Smooth muscle cell (in vitro differentiated cells): ENCODE results near the gene TTLL11. TPM values are rescaled to one million over a fixed set of nuclear protein-coding genes. Genes with fewer than 3 reads are reported as not detected.

Source experiments
- DNase-seq: peaks from one replicate; lab custom pipeline; 2025; ENCODE audit not compliant: unreplicated experiment; lab: John Stamatoyannopoulos, UW
- H2AFZ ChIP-seq: fragments of 200-600 bp; sonication (generic); 2 replicates; pipeline ENCODE4 v1.6.0; 2016; ENCODE audit warnings: antibody characterized with exemption, low read depth, mild to moderate bottlenecking
- H3F3A ChIP-seq: fragments of 200-600 bp; sonication (generic); 2 replicates; pipeline ENCODE4 v1.6.0; 2017; ENCODE audit warnings: antibody characterized with exemption, low read depth
- H3K27ac ChIP-seq: fragments of 200-600 bp; sonication (generic); 2 replicates; pipeline ENCODE4 v1.5.1; 2016; ENCODE audit warnings: low read depth, mild to moderate bottlenecking
- H3K27me3 ChIP-seq: fragments of 200-600 bp; sonication (generic); 2 replicates; pipeline ENCODE4 v1.6.1; 2016; ENCODE audit warnings: low read depth, mild to moderate bottlenecking
- H3K36me3 ChIP-seq: fragments of 200-600 bp; sonication (generic); 2 replicates; pipeline ENCODE4 v1.5.1; 2016; ENCODE audit warnings: low read depth
- H3K4me1 ChIP-seq: fragments of 200-600 bp; sonication (generic); 2 replicates; pipeline ENCODE4 v1.5.1; 2016; ENCODE audit warnings: low read depth
- H3K4me2 ChIP-seq: fragments of 200-600 bp; sonication (generic); 2 replicates; pipeline ENCODE4 v1.6.0; 2016; ENCODE audit warnings: mild to moderate bottlenecking
- H3K4me3 ChIP-seq: fragments of 200-600 bp; sonication (generic); 2 replicates; pipeline ENCODE4 v1.5.1; 2016; ENCODE audit warnings: mild to moderate bottlenecking
- H3K79me2 ChIP-seq: fragments of 200-600 bp; sonication (generic); 2 replicates; pipeline ENCODE4 v1.6.0; 2016; ENCODE audit warnings: low read depth, mild to moderate bottlenecking
- H3K9ac ChIP-seq: fragments of 200-600 bp; sonication (generic); 2 replicates; pipeline ENCODE4 v1.6.0; 2016; ENCODE audit warnings: low read depth
- H3K9me3 ChIP-seq: fragments of 200-600 bp; sonication (generic); replicated peaks from 2 replicates; pipeline ENCODE4 v1.5.1; 2016; ENCODE audit warnings: low read depth
- H4K20me1 ChIP-seq: fragments of 200-600 bp; sonication (generic); 2 replicates; pipeline ENCODE4 v1.6.0; 2016; ENCODE audit warnings: low read depth
- WGBS: methylation state at CpG from one replicate; pipeline ENCODE4 v1.1.7; 2016; ENCODE audit warnings: low lambda C conversion rate; 5-methylcytosine and 5-hydroxymethylcytosine counted together
- polyA plus RNA-seq: library from polyadenylated mRNA; unstranded; fragments of >200 nt; fragmentation: Nextera tagmentation; extraction: Ambion mirVana; gene quantifications from 2 replicates; pipeline ENCODE4 v1.2.1, GENCODE V29; 2016
- total RNA-seq: library from RNA; depleted of rRNA; stranded (reverse); fragments of >200 nt; gene quantifications from 2 replicates; pipeline ENCODE4 v1.2.3, GENCODE V29; 2014
- TF ChIP-seq, protein P1 (sequence below): fragments of 200-600 bp; sonication (generic); IDR thresholded peaks from 2 replicates; pipeline ENCODE4 v1.5.1; 2017; ENCODE audit warnings: borderline replicate concordance, mild to moderate bottlenecking, antibody characterized with exemption; ENCODE audit not compliant: insufficient read depth, poor library complexity, severe bottlenecking

TTLL11 gene
- total and polyA plus RNA-seq, 2 experiments from 2014 or later, result 2.6 to 3.7 TPM

DNA sequence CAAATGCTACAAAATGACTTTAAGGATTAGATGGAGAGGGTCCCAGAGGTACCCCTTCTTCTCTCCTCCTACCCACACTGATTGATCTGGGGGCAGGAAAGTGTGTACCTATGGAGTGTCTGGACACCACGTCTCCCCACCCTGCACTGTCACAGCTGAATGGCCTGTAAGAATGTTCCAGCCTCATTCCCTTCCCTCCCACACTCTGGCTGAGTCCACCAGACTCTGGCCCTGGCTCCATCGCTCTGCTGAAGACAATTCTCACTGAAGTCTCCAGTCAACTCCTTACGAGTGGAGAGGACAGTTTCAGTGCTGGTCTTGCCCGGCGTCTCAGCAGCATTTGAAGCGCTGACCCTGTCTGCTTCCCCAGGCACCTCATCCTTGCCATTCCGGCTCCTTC, 105.8 kb downstream of the TTLL11 start:
- TF ChIP-seq, protein P1, sequence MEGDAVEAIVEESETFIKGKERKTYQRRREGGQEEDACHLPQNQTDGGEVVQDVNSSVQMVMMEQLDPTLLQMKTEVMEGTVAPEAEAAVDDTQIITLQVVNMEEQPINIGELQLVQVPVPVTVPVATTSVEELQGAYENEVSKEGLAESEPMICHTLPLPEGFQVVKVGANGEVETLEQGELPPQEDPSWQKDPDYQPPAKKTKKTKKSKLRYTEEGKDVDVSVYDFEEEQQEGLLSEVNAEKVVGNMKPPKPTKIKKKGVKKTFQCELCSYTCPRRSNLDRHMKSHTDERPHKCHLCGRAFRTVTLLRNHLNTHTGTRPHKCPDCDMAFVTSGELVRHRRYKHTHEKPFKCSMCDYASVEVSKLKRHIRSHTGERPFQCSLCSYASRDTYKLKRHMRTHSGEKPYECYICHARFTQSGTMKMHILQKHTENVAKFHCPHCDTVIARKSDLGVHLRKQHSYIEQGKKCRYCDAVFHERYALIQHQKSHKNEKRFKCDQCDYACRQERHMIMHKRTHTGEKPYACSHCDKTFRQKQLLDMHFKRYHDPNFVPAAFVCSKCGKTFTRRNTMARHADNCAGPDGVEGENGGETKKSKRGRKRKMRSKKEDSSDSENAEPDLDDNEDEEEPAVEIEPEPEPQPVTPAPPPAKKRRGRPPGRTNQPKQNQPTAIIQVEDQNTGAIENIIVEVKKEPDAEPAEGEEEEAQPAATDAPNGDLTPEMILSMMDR, result no peak
- WGBS, result 71% methylated on average over 7 of the region's 7 CpGs
- H3K4me1 ChIP-seq, result no peaks in the 10 kb centered on the region
- no peaks in the 10 kb centered on the region for H3K27me3 ChIP-seq
- H3K9me3 ChIP-seq, result no peaks in the 10 kb centered on the region
- no peaks in the 10 kb centered on the region for H3K79me2 ChIP-seq
- no peak overlapping the region for H3K9ac ChIP-seq
- DNase-seq, result no peak
- no peaks in the 10 kb centered on the region for H3K36me3 ChIP-seq
- no peak overlapping the region for H3K27ac ChIP-seq
- H2AFZ ChIP-seq, result no peak overlapping the region
- no peak overlapping the region for H3K4me3 ChIP-seq
- no peak overlapping the region for H3K4me2 ChIP-seq
- H4K20me1 ChIP-seq, result no peaks in the 10 kb centered on the region
- H3F3A ChIP-seq, result no peaks in the 10 kb centered on the region

- TF ChIP-seq, protein P1, result no peak
- Histone ChIP-seq H3K27ac (peak overlapping the region; percentile 82), H3K4me2 (no peak overlapping the region)
These were observed 107.2 kb downstream of the TTLL11 start for GRCh38 chr9:121985792-121986494.

GRCh38 chr9:121984726-121985402, 108.2 kb downstream of the TTLL11 start:
- Histone ChIP-seq H3K79me2 (no peaks in the 10 kb centered on the region), H3K27ac (peak overlapping the region; percentile 82), H2AFZ (no peak overlapping the region), H3K36me3 (no peaks in the 10 kb centered on the region), H3K9ac (peak overlapping the region; percentile 30), H4K20me1 (no peaks in the 10 kb centered on the region), H3K4me3 (no peak overlapping the region), H3K4me1 (no peaks in the 10 kb centered on the region), H3F3A (no peaks in the 10 kb centered on the region), H3K9me3 (no peaks in the 10 kb centered on the region), H3K27me3 (no peaks in the 10 kb centered on the region), H3K4me2 (no peak overlapping the region)
- 40% methylated on average over 7 of the region's 7 CpGs for WGBS
- no peak for DNase-seq
- TF ChIP-seq, protein P1, result no peak

More at GRCh38 chr9:121985792-121986494, 107.2 kb downstream of the TTLL11 start:
- Histone ChIP-seq H3K79me2 (no peaks in the 10 kb centered on the region), H3K27me3 (no peaks in the 10 kb centered on the region), H3K9ac (no peak overlapping the region), H3F3A (no peaks in the 10 kb centered on the region), H2AFZ (no peak overlapping the region), H3K4me1 (no peaks in the 10 kb centered on the region), H4K20me1 (no peaks in the 10 kb centered on the region), H3K4me3 (no peak overlapping the region), H3K9me3 (no peaks in the 10 kb centered on the region), H3K36me3 (no peaks in the 10 kb centered on the region)
- DNase-seq, result no peak
- 88% methylated on average over 14 of the region's 14 CpGs for WGBS
